Epidermal melanocyte (primary cell): ENCODE measurements around the gene PLPP2.

Experiments
- DNase-seq: peaks from one replicate; pipeline ENCODE4 v3.0.0; 2011; ENCODE audit warnings: low spot score; ENCODE audit not compliant: insufficient read length

Gene PLPP2

DNA sequence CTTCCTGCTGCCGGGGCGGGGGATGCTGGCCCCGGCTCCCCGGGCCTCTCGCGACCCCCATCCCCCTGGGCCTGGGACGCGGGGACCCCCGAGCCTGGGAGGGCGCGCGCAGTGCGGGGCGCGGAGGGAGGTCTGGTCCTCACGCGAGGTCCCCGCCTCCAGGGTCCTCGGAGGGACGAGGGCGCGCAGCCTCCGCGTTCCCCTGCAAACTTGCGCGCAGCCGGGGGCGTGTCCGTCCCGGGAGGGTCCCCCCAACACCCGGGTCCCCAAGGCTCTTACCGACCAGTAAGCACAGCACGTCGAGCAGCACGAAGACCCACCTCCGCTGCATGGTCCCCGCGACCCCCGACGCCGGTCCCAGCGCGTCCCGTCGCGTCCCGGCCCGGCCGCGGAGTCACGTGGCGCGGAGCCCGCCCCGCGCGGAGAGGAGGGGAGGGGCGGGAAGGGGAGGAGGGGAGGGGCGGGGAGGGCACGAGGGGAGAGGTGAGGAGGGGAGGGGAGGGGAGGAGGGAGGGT, at the start of gene PLPP2:
TSS of gene PLPP2 (minus strand) at position 398 of the 516 bp plus-strand sequence. CDS start at position 331, 67 bp downstream.
- DNase-seq = no peak

DNA sequence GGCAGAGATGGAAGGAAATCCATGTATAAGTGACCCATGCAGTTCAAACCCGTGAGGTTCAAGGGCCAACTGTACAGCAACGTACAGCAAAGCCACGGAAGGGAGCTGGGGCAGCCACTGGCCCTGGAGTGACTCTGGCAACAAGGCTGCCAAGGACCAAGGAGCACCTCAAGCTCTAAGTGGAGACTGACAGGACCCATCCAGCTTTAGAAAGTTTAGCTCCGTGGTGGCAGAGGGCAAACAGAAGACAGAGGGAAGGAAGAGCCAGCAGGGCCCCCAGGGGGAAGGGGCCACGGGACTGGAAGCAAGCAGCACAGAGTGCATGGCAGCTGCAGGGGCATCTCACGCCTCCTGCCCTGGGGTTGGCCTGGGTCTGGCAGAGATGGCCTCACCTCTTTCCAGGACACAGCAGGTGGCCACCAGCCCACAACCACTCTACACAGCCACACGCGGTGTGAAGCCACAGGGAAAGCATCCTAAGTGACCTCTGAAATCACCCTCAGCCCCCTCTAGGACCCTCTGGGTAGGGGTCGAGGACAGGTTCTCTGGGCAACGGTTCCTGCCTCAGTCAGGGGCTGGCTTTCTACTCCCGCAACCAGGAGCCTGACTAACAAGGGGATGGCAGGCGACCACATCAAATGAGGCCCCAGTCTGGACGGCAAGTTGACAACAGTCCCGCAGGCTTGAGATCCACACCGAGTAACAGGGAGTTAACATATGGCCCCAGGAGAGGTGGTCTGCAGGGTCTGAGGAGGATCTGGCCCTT, 49.6 kb upstream of the PLPP2 start:
- no peak for DNase-seq

- no peak for DNase-seq
These were observed 48.2 kb upstream of the PLPP2 start for GRCh38 chr19:339262-339887.

GRCh38 chr19:338421-338820, 47.2 kb upstream of the PLPP2 start:
- DNase-seq = no peak

GRCh38 chr19:336067-336614, 44.9 kb upstream of the PLPP2 start:
- DNase-seq = no peak

- no peak for DNase-seq
These were observed 44.4 kb upstream of the PLPP2 start for GRCh38 chr19:335486-336066.

DNA sequence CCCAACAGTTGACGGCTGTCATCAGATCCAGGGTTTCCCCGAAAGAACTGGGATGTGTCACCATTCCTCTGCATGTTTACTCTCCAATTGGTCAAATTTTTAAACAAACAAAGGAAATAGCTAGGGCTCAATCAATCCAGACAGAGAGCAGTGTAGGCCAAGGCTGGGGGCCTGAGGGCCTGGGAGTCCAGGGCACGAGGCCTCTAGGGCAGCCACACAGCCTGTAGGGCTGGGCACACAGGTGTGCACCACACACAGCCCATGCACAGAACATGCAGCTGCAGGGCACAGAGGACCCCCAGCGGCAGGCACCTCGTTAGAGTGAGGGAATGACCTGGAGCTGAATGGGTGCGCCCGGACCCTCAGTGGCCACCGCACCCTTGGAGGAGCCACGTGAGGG, 43.9 kb upstream of the PLPP2 start:
- no peak for DNase-seq

DNA sequence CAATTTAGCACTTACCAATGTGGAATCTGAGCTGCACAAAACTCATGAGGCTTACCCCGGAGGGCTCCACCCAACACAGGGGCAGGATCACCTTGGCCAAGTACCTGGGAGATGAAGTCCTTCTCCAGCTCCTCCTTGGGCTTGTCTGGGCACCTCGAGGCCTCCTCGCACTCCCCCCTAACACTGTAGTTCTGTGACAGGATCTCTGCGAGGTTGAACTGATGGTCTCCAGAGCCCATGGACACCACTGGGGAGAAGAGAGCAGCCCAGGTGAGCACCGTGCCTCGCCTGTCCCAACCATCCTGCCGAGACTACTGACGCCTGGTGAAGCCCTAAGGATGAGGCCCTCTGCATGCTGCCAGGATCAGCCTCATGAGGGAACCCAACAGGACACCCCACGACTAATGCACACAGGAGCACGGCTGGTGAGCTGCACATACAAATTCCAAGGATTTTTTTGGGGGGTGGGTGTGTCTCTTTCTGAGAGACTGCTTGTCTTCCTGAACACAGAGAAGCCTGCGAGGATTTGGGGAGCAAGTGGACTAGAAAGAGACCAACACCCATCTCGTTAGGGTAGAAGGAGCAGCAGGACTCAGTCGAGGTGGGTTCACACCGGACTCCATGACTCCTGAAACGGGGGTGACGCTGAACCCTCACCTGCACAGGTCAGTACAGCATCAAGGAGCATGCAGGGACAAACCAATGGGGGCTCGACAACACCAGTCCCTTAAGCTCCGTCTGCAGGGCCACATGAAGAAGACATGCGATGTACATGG, 43.3 kb upstream of the PLPP2 start:
- no peak for DNase-seq

DNA sequence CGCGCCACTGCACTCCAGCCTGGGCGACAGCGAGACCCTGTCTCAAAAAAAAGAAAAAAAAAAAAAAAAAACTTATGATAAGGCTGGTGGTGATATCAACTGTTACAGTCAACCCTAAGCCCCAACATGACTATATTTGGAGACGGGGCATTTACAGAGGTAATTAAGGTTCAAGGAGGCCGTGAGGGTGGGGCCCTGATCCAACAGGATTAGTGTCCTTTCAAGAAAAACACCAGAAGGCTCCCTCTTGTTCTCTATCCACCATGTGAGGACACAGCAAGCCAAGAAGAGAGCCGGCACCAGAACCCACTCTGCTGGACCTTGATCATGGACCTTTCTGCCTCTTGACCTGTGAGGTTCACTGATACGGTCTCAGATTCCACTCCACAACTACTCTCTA, 39.3 kb upstream of the PLPP2 start:
- no peak for DNase-seq

DNA sequence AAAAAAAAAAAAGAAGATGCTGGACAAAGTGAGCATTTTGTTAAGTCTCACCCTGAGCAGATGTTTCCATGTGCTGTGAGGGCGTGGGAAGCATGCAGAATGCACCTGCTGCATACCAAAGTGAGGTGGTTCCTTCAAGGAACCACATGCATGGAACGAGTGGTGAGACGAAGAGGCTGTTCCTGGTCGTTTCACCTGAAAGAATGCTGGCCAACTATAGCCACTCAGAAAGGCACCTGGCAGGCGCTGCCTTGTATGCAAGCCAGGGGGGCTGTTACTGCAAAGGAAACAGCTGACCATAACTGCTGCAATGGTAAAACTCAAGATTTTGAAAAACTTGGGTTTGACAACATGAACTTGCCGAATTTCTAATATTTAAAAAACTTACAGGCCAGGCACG, 38.7 kb upstream of the PLPP2 start:
- DNase-seq = no peak

GRCh38 chr19:328025-328505, 36.9 kb upstream of the PLPP2 start:
- DNase-seq = no peak

DNA sequence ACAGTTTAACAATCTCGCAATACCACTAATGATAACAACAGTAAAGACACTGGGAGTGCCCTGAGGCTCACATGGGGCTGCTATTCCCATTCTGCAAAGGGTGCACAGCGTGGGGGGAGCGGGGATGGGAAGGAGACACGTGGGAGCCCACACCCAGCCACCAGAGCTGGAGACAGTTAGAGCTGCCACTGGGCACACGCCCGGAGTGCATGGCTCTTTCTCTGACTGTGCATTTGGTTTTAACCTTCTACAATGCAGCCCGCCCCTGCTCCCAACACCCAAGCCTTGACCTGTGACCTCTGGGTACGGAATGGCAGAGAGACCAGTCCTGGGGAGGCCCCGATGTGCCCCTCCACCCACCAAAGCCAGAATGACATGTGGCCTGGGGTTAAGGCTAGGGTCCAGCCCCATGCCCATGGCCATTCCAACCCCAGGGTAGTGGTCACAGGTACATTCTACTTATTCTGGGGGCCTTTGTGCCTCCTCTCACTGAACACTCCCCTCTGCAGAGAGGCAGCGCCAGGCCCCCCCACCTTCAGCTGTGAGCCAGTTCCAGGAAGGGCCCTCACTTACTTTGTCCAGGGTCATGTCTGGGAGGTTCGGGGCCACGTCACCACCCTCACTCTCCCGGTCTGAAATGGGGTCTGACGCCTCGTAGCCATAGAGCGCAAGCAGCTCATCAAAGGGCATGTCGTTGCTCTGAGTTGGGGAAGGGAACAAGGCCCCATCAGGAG, 36.3 kb upstream of the PLPP2 start:
- no peak for DNase-seq

DNA sequence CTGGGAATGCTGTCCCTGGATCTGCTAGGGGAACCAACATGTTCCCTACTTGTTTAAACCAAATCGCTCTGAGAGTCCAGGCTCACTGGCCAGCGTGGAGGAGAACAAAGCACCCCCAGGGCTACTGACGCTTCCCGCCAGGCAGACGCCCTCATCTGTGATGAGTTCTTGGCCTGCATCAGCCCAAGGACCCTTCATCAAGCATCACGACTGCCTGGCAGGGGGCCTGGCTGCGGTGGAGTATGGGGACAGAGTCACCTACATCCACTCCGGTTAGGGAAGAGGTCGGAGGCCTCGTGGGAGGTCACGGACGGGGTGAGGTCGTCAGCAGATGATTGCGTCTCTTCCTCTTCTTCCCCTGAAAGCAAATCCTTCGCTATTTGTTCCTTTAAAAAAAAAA, 35.7 kb upstream of the PLPP2 start:
- no peak for DNase-seq

DNA sequence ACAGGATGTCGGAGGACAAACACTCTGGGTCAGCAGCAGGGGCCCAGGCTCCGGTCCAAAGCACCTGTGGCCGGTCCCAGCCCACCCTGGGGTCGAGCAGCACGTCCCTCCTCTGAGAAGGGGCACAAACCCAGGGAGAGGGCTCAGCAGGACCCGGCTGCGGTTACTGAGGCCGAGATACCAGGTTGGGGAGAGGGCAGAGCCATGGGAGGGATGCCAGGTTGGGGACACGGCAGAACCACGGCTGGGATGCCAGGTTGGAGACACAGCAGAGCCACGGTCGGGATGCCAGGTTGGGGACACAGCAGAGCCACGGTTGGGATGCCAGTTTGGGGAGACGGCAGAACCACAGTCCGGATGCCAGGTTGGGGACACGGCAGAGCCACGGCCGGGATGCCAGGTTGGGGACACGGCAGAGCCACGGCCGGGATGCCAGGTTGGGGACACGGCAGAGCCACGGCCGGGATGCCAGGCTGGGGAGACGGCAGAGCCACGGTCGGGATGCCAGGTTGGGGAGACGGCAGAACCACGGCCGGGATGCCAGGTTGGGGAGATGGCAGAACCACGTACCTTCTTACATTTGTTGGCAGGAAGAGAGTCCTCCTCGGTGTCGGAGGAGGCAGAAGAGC, 34.8 kb upstream of the PLPP2 start:
- no peak for DNase-seq

DNA sequence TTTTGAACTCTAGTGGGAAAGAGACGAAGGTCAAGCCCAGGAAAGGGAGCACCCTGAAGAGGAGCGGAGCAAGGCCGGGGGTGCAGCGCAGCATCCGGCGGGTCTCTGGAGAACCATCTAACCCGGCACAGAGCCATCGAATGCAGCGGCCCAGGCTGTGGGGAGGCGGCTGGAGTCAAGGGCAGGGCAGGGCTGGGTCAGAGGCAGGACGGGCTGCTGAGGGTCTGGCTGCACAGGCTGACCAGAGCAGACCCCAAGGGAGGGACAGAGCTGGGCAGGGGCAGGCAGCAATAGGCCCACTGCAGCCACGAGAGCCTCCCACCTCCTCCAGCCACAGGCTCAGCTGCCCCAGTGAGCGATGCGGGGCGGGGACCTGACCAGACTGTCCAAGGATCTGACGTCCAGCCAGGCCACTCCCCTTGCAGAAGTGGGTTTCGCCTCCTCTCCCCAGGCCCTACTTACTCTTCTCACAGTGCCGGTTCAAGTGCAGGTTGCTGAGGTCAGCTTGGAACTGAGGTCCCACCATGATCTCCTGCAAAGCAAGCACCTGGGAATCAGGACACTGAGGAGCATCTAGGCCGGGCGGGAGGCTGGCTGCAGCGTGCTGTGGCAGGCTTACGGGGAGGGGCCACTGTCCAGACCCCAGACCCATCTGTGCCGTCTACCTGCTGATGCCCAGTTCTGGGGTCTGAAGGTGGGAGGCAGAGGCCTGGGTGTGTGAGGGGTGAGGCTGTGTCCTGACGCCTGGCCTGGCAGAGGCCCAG, 34.2 kb upstream of the PLPP2 start:
- no peak for DNase-seq

DNA sequence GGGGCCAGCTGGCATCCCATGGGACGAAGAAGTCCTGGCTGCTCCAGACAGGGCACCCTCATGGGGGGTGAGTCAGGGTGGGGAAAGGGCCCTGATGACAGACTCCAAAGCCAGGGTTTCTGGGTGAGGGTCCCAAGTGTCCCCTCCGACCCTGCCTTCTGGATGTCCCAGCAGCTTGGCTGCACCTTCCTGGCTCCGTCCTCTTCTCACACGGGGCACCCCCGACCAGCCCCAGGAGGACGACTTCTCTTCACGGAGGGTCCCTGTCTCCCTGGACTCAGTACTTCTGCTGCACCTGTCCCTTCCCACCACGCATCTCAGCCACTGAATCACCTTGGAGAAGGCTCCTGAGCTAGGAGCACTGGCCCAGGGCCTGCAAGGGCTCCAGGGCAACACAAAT, 33.5 kb upstream of the PLPP2 start:
- DNase-seq = no peak

DNA sequence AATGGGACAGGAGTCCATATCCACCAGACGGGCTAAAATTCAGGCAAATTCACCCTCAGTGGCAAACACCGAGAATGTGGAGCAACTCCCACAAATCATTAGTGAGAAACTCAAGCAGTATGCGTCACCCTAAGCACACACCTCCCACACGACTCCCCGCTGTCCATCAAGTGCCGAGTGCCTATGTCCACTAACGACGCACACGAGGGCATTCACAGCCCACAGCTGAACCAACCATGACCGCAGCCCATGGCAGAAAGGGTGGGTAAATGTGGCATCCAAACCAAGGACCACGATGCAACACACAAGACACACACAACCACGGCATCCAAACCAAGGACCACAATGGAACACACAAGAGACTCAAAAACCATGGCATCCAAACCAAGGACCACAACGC, 31.4 kb upstream of the PLPP2 start:
- DNase-seq = no peak

GRCh38 chr19:318509-318774, 27.2 kb upstream of the PLPP2 start:
- no peak for DNase-seq

DNA sequence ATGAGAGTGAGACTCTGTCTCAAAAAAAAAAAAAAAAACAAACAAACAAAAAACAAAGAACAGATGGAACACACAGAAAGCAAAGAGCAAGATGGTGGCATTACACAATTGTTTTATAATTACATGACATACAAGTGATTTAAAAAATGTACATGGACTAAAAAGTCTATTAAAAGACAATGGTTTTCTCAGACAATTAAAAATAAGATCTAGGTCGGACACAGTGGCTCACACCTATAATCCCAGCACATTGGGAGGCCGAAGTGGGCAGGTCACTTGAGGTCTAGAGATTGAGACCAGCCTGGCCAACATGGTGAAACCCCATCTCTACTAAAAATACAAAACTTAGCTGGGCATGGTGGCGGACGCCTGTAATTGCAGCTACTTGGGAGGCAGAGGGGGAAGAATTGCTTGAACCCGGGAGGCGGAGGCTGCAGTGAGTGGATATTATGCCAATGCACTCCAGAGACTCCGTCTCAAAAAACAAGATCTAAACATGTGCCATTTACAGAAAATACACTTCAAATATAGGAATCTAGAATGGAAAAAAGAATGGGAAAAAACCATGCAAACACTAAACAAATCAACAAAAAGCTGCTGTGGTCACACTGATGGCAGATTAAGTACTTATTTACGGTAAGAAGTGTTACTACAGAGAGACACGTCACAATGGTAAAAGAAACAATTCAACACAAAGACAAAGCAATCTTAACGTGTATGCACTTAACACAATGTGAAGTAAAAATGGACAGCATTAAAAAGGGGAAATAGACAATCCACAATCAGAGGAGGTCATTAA, 26.7 kb upstream of the PLPP2 start:
- DNase-seq = no peak
